ENCODE data around the gene SIRT7.

GRCh38 chr17:81884520-81884919 is 33.5 kb downstream of the SIRT7 start:
- TF ChIP-seq, protein P1, sequence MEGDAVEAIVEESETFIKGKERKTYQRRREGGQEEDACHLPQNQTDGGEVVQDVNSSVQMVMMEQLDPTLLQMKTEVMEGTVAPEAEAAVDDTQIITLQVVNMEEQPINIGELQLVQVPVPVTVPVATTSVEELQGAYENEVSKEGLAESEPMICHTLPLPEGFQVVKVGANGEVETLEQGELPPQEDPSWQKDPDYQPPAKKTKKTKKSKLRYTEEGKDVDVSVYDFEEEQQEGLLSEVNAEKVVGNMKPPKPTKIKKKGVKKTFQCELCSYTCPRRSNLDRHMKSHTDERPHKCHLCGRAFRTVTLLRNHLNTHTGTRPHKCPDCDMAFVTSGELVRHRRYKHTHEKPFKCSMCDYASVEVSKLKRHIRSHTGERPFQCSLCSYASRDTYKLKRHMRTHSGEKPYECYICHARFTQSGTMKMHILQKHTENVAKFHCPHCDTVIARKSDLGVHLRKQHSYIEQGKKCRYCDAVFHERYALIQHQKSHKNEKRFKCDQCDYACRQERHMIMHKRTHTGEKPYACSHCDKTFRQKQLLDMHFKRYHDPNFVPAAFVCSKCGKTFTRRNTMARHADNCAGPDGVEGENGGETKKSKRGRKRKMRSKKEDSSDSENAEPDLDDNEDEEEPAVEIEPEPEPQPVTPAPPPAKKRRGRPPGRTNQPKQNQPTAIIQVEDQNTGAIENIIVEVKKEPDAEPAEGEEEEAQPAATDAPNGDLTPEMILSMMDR (IDR thresholded peaks at IDR 0.05), result no peak
- no peak for TF ChIP-seq POLR2A (IDR thresholded peaks at IDR 0.05)
